Testis (tissue), 3 donors: ENCODE measurements around the gene SLC25A36. TPM values are rescaled to one million over a fixed set of nuclear protein-coding genes. Genes with fewer than 3 reads are reported as not detected.

Source experiments
- DNase-seq: peaks from one replicate; pipeline ENCODE4 v3.0.0-alpha.2; 2019
- H3K27ac ChIP-seq, 2 donors: fragments of 200-600 bp; sonication (generic); one replicate each; pipeline ENCODE4 v1.5.1; 2019
- H3K27me3 ChIP-seq: fragments of 200-600 bp; sonication (generic); one replicate; pipeline ENCODE4 v1.5.1; 2019
- H3K36me3 ChIP-seq: fragments of 200-600 bp; sonication (generic); one replicate; pipeline ENCODE4 v1.5.1; 2017; ENCODE audit warnings: low read depth; ENCODE audit errors: missing control alignments
- H3K4me1 ChIP-seq: fragments of 200-600 bp; sonication (generic); one replicate; pipeline ENCODE4 v1.5.1; 2019
- H3K4me3 ChIP-seq, 2 donors: fragments of 200-600 bp; sonication (generic); one replicate each; pipeline ENCODE4 v1.5.1; 2017 to 2019
- H3K9me3 ChIP-seq: fragments of 200-600 bp; sonication (generic); one replicate; pipeline ENCODE4 v1.5.1; 2017
- CTCF ChIP-seq, 3 experiments: fragments of 450-650 bp in 2 of 3; fragments of 200-600 bp in 1 of 3; sonication (generic) in 1 of 3; IDR thresholded peaks; one replicate each; pipeline ENCODE4 v1.5.1; 2016 to 2019; ENCODE audit warnings: antibody characterized with exemption in 3 of 3, mild to moderate bottlenecking in 2 of 3, moderate library complexity in 1 of 3
- POLR2A ChIP-seq: fragments of 450-650 bp; IDR thresholded peaks from one replicate; pipeline ENCODE4 v1.6.1; 2017; ENCODE audit warnings: antibody characterized with exemption, mild to moderate bottlenecking, moderate library complexity
- WGBS, 2 donors: methylation state at CpG; one replicate each; pipeline ENCODE4 v1.1.5; 2018; 5-methylcytosine and 5-hydroxymethylcytosine counted together
- intact Hi-C: fragments of 100-400 bp; cut with DNase I; formaldehyde crosslinking; loops from one replicate; pipeline ENCODE4 v1.15.1; 2023; ENCODE audit warnings: low total_unique reads
- polyA plus RNA-seq: library from polyadenylated mRNA; stranded (reverse); fragments of 350-450 nt; fragmentation: Illumina TruSeq; extraction: RNeasy Lipid Tissue Mini Kit (QIAGEN cat#74804); gene quantifications from one replicate; pipeline ENCODE4 v1.2.3, GENCODE V29; 2014; ENCODE audit warnings: low read depth, low replicate concordance; ENCODE audit not compliant: insufficient read depth
- total RNA-seq, 2 donors: library from RNA; depleted of rRNA; stranded (reverse); fragments of >200 nt; gene quantifications; one replicate each; pipeline ENCODE4 v1.2.3, GENCODE V29; 2016

Gene SLC25A36
- total and polyA plus RNA-seq, 3 donors from 2014 or later = 56.8 to 162 (median 109) TPM

DNA sequence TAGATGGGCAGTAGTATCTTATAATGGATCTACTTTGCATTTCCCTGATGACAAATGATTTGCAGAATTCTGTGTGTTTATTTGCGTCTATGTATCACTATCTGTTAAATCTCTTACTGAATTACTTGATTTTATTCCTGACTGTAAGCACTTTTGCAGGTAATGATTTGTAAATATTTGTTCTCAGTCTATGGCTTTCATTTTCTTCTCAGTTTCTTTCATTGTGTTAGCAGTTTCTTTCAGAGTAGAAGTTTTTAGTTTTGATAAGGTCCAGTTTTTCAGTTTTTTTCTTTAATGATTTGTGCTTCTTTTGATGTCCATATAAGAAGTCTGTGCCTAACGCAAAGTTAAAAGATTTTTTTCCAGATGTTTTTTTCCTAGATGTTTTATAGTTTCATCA is 12.9 kb downstream of the SLC25A36 start:
- WGBS, 2 donors = 65 to 76% methylated on average over 2 of the region's 2 CpGs
- intact Hi-C loops = no loop called here
- no peak for TF ChIP-seq CTCF (IDR thresholded peaks at IDR 0.05)
- no peak overlapping the region for H3K4me3 ChIP-seq
- H3K4me1 ChIP-seq = peaks cover 13% of the 10 kb centered on the region
- no peaks in the 10 kb centered on the region for H3K9me3 ChIP-seq
- no peaks in the 10 kb centered on the region for H3K36me3 ChIP-seq
- DNase-seq = no peak
- no peak overlapping the region for H3K27ac ChIP-seq
- no peaks in the 10 kb centered on the region for H3K27me3 ChIP-seq

DNA sequence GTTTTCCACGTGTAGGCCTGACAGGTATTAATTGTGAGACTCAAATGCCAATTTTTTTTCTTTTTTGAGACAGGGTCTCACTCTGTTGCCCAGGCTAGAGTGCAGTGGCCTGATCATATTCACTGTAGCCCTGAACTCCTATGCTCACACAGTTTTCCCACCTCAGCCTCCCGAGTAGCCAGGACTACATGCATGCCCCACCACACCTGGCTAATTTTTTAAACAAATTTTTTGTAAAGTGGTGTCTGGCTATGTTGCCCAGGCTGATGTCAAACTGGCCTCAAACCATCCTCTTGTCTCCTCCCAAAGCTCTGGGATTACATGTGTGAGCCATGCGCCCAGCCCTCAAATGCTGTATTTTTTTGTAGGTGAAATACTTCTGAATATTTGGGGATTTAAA is 14.0 kb downstream of the SLC25A36 start:
- 78 to 85% methylated on average over 3 of the region's 3 CpGs for WGBS, 2 donors

DNA sequence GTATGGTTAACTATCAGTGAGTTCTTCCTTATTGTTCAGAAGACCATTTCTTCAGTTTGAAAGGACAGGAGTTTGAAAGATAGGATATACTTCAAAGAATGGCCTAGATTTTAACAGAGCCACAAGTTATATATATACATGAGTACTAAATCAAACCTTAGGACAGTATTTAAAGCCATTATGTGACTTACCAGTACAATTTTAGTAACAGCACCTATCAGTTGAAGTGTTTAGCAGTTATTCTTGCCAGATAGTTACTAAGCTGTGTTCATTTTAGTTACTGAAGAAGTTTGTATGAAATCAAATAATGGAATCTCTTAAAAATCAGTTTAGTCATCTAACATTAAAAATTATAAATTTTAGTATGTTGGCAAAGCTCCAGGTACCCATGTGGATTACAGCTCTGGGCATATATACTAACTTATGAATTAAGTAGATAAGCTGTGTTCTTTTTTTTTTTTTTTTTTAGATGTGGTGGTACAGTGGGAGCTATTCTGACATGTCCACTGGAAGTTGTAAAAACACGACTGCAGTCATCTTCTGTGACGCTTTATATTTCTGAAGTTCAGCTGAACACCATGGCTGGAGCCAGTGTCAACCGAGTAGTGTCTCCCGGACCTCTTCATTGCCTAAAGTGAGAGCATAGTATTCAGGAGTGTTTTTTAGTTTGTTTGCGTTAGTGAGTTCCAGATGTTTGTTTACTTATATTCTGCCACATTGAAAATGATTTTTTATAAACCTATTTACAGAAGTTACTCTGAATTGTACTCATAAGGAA is 14.6 kb downstream of the SLC25A36 start:
- no peaks in the 10 kb centered on the region for H3K36me3 ChIP-seq
- no peak overlapping the region for H3K4me3 ChIP-seq
- H3K4me1 ChIP-seq = peaks cover 3% of the 10 kb centered on the region
- intact Hi-C loops = no loop called here
- no peak for DNase-seq
- H3K9me3 ChIP-seq = no peaks in the 10 kb centered on the region
- no peaks in the 10 kb centered on the region for H3K27me3 ChIP-seq
- 71 to 74% methylated on average over 5 of the region's 5 CpGs for WGBS, 2 donors
- no peak overlapping the region for H3K27ac ChIP-seq
- TF ChIP-seq CTCF (IDR thresholded peaks at IDR 0.05) = no peak
- TF ChIP-seq POLR2A = no peak

More for the DNA sequence above, 14.0 kb downstream of the SLC25A36 start:
- no peaks in the 10 kb centered on the region for H3K9me3 ChIP-seq
- H3K4me3 ChIP-seq = no peak overlapping the region
- H3K27ac ChIP-seq = no peak overlapping the region
- H3K36me3 ChIP-seq = no peaks in the 10 kb centered on the region
- no peak for TF ChIP-seq POLR2A
- TF ChIP-seq CTCF (IDR thresholded peaks at IDR 0.05) = no peak
- no peak for DNase-seq
- H3K27me3 ChIP-seq = no peaks in the 10 kb centered on the region
- H3K4me1 ChIP-seq = peaks cover 9% of the 10 kb centered on the region
- intact Hi-C loops = no loop called here

DNA sequence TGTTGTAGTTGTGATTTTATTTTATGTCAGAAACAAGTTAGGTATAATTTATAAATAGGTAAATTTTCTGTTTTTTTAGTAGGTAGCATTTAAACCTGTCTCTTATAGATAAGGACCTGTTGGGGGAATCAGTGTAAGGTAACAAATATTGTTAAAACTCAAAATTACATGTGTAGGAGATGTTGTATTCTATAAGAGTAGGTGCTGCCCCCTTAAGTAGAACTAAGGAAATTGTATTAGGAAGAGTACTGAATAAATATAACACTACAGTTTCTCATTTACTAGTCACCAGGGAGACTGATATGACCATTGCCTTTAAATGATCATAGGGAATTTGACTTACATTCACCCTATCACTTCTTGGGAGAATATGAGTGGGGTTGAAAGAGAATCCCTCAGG is 31.2 kb downstream of the SLC25A36 start:
- Histone ChIP-seq H3K36me3 (no peaks in the 10 kb centered on the region), H3K27me3 (no peaks in the 10 kb centered on the region), H3K9me3 (no peaks in the 10 kb centered on the region), H3K4me1 (no peaks in the 10 kb centered on the region), H3K4me3 (no peak overlapping the region), H3K27ac (no peak overlapping the region)
- no peak for DNase-seq
- no peak for TF ChIP-seq POLR2A
- TF ChIP-seq CTCF (IDR thresholded peaks at IDR 0.05) = peak in 1 of 3 experiments; percentile 23
- intact Hi-C loops = no loop called here

GRCh38 chr3:140974900-140975299 is 33.3 kb downstream of the SLC25A36 start:
- DNase-seq = no peak
- TF ChIP-seq CTCF (IDR thresholded peaks at IDR 0.05) (no peak), POLR2A (no peak)
- H3K27me3 ChIP-seq = no peaks in the 10 kb centered on the region
- intact Hi-C loops = no loop called here
- no peak overlapping the region for H3K4me3 ChIP-seq
- no peaks in the 10 kb centered on the region for H3K9me3 ChIP-seq
- H3K27ac ChIP-seq = no peak overlapping the region
- H3K36me3 ChIP-seq = no peaks in the 10 kb centered on the region
- H3K4me1 ChIP-seq = no peaks in the 10 kb centered on the region
